HG03159 (cell line): ENCODE measurements around the gene NAP1L3.

Experiments
- ATAC-seq: cut with Tn5 transposase; IDR thresholded peaks from one replicate; pipeline ENCODE4 v1.9.1; 2021; ENCODE audit warnings: mild to moderate bottlenecking, moderate library complexity; ENCODE audit not compliant: unreplicated experiment

Gene NAP1L3, protein sequence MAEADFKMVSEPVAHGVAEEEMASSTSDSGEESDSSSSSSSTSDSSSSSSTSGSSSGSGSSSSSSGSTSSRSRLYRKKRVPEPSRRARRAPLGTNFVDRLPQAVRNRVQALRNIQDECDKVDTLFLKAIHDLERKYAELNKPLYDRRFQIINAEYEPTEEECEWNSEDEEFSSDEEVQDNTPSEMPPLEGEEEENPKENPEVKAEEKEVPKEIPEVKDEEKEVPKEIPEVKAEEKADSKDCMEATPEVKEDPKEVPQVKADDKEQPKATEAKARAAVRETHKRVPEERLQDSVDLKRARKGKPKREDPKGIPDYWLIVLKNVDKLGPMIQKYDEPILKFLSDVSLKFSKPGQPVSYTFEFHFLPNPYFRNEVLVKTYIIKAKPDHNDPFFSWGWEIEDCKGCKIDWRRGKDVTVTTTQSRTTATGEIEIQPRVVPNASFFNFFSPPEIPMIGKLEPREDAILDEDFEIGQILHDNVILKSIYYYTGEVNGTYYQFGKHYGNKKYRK

DNA sequence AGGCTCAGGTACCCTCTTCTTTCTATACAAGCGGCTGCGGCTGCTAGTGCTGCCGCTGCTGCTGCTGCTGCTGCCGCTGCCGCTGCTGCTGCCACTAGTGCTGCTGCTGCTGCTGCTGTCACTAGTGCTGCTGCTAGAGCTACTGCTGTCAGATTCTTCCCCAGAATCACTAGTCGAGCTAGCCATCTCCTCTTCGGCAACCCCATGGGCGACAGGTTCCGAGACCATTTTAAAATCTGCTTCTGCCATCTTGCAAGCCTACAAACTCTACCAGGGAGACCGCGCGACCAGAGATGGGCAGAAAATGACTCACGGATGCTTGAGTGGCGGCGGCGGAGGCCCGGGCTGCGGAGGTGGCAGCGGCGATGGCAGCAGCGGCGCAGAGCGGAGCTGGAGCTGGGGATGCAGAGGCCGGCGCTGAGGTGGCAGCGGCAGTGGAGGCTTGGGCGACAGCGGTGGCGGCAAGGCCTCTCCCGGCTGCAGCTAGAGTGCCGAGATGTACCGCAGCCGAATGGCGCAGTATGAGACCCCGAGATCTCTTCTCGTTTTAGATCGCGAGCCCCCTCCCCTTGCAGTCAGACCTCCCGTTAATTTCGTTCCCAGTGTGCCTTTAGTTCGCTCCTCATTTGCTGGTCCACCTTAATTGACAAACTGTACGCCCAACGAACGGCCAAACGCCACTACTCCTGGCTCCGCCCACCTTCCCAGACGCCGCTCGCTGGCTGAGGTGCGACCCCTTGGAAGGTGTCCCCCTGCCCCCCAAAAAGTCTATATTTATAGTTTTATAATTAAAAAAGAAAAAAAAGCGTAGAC, at the start of gene NAP1L3:
TSS of gene NAP1L3 (minus strand) at position 523 of the 813 bp plus-strand sequence. CDS start at position 249, 274 bp downstream.
- ATAC-seq, result peak; percentile 49

DNA sequence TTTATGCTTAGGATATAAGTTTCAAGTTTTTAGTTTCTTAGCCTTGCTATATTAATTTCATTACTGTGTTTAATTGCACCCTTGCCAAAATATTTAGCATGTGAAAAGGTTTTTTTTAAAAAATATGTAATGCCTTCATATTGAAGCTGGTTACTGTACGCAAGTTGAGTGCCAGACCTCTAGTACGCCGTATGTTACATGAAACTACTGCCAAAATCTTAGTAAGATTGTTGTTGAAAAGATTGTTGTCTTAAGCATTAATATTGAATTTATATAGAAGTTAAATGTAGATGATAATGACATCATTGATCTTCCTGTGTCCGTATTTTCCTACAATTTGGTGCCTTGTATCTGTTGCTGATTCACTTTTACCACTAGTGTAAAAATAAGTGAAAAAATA, 37.7 kb upstream of the NAP1L3 start:
- ATAC-seq, result no peak

DNA sequence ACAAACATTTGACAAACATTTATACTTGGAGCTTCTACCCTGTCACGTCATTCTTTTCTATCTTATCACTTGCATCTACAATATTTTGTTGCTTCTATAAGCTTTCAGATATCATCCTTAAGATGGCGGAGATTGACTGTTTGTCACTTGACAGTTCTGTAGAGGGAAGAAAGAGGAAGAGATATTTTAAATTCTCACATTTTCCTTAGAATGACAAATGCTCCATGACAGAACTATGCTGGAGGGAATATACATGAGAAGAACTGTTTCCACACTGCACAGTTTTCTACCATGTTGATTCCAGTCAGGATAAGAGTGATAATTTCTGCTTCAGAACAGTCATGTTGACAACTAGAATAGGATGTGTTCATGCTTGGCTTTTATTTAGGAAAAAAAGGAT, 30.3 kb upstream of the NAP1L3 start:
- no peak for ATAC-seq

DNA sequence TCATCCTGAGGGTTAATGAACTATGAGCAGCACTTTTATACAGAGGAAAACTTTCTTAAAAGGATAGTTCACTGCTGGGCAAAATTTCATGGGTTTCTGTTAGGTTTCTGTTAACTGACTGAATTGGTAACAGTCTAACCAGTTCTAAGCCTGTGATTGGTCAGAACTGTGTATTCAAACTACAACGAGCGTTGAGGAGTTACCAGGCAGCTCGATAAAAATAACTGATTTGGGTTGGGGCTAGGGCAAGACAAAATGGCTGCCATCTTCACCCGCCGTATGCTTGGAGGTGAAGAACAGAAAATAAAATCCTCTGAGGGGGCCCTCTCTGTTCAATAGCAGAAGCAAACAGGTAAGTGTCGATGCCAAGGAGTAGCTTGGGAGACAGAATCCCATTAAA, 22.6 kb upstream of the NAP1L3 start:
- ATAC-seq, result no peak

DNA sequence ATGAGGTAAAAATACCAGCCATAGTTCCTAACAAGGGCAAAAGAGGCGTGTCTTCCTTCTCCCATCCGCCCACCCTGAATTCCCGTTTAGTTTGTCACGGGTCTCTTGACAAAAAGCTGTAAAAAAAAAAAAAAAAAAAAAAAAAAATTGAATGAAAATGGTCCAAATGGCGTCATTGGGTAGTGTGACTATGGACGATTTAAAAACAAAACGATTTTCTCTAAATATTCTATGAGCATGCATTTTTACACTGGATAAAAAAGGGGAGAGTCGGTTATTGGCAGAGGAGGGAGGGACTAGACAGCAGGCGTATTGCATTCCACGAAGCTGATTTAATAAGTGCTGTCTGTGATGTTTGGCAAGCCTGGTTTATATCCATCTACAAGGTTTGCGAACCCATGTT, 492 bp upstream of the NAP1L3 start, which contains the start of gene FAM133A:
TSS of gene FAM133A (plus strand) at position 338 of the 403 bp plus-strand sequence. CDS start 35,214 bp downstream, outside the sequence.
- no peak for ATAC-seq

DNA sequence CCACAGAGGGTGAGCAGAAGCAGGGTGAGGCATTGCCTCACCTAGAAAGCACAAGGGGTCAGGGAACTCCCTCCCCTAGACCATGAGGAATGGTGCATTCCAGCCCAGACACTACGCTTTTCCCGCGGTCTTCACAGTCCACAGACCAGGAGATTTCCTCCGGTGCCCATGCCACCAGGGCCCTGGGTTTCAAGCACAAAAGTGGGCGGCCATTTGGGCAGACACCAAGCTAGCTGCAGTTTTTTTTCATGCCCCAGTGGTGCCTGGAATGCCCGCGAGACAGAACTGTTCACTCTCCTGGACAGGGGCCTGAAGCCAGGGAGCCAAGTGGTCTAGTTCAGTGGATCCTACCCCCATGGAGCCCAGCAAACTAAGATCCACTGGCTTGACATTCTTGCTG, 12.8 kb downstream of the NAP1L3 start:
- ATAC-seq, result no peak

DNA sequence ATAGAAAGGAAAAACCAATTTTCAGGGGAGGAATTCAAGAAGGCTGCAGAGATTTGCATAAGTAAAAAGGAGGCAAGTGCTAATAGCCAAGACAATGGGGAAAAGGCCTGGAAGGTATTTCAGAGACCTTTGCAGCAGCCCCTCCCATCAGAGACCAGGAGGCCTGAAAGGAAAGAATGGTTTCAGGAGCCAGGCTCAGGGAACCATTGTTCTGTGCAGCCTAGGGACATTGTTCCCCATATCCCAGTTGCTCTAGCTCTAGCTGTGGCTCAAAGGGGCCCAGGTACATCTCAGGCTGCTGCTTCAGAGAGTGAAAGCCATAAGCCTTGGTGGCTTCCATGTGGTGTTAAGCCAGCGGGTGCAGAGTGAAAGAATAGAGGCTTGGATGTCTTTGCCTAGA, 24.0 kb downstream of the NAP1L3 start:
- no peak for ATAC-seq

DNA sequence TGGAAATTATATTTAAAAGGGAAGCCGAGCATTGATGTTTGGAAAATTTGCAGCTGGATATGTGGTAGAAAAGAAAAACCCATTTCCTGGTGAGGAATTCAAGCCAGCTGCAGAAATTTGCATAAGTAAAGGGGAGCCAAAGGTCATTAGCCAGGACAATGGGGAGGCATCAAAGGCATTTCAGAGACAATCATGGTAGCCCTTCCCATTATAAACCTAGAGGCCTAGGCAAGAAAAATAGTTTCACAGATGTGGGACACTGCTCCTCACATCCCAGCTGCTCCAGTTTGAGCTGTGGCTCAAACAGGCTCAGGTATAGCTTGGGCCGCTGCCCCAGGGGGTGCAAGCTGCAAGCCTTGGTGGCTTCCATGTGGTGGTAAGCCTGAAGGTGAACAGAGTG, 35.8 kb downstream of the NAP1L3 start:
- no peak for ATAC-seq
